ENCODE measurements around the gene SLC51A.
"Not testable (repeated sequence)": the region's sequence is repeated elsewhere in the genome, so short reads cannot be mapped to it uniquely, and the experiment has no call there.

The SLC51A gene

DNA sequence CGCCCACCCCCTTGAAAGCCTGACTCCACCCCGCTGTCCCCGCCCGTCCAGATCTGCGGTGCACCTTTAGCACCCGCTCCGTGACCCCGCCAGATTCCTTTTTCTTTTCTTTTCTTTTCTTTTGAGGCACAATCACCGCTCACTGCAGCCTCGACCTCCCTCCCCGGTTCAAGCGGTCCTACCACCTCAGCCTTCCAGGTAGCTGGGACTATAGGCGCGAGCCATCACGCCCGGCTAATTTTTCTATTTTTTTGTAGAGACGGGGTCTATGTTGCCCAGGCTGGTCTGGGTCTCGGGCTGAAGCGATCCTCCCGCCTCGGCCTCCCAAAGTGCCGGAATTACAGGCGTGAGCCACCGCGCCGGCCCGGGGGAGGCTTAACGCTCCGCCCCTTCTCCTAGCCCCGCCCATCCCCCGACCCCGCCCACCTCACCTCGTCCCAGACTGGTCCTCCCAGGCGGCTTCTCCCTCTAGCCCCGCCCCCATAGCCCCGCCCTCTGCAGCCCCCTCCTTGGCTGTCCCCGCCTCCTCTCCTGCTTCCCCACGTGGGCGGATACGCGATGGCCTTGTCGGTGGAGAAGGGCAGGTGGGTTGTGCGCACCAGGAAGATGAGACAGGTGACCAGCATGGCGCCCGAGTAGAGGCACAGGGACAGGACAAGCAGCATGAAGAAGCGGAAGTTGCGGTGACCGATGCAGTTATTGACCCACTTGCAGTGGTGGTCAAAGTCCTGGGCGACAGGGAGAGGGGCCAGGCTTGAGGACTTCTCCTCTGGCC lies 8.3 kb upstream of the SLC51A start:
- Histone ChIP-seq H3K27me3 (ENCODE audit: control insufficient read depth, insufficient read depth, low read length) (no peaks in the 10 kb centered on the region), H3K9me3 (ENCODE audit: control insufficient read depth, low read length) (no peaks in the 10 kb centered on the region), H3K27ac (no peak overlapping the region), H3K79me2 (no peaks in the 10 kb centered on the region), H3K9ac (no peak overlapping the region), H2AFZ (peak overlapping the region; percentile 46), H3K4me1 (no peaks in the 10 kb centered on the region), H3K36me3 (ENCODE audit: control insufficient read depth, insufficient read depth, low read length) (no peaks in the 10 kb centered on the region), H3K4me2 (ENCODE audit: low read length) (no peak overlapping the region), H3K4me3 (ENCODE audit: low read depth, low read length) (no peak overlapping the region)
- TF ChIP-seq, protein P1, sequence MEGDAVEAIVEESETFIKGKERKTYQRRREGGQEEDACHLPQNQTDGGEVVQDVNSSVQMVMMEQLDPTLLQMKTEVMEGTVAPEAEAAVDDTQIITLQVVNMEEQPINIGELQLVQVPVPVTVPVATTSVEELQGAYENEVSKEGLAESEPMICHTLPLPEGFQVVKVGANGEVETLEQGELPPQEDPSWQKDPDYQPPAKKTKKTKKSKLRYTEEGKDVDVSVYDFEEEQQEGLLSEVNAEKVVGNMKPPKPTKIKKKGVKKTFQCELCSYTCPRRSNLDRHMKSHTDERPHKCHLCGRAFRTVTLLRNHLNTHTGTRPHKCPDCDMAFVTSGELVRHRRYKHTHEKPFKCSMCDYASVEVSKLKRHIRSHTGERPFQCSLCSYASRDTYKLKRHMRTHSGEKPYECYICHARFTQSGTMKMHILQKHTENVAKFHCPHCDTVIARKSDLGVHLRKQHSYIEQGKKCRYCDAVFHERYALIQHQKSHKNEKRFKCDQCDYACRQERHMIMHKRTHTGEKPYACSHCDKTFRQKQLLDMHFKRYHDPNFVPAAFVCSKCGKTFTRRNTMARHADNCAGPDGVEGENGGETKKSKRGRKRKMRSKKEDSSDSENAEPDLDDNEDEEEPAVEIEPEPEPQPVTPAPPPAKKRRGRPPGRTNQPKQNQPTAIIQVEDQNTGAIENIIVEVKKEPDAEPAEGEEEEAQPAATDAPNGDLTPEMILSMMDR (IDR thresholded peaks at IDR 0.05) = no peak

GRCh38 chr3:196208942-196209695 lies 7.2 kb upstream of the SLC51A start:
- Histone ChIP-seq H3K27me3 (ENCODE audit: control insufficient read depth, insufficient read depth, low read length) (no peaks in the 10 kb centered on the region), H3K79me2 (no peaks in the 10 kb centered on the region), H3K27ac (no peak overlapping the region), H3K4me2 (ENCODE audit: low read length) (no peak overlapping the region), H3K9ac (no peak overlapping the region), H3K4me3 (ENCODE audit: low read depth, low read length) (no peak overlapping the region), H2AFZ (no peak overlapping the region), H3K36me3 (ENCODE audit: control insufficient read depth, insufficient read depth, low read length) (no peaks in the 10 kb centered on the region), H3K4me1 (no peaks in the 10 kb centered on the region), H3K9me3 (ENCODE audit: control insufficient read depth, low read length) (no peaks in the 10 kb centered on the region)
- TF ChIP-seq, protein P1 (IDR thresholded peaks at IDR 0.05) = no peak

- H3K9ac ChIP-seq, H3K27ac ChIP-seq: not testable (repeated sequence)
Observed at GRCh38 chr3:196209944-196210672, 6.2 kb upstream of the SLC51A start.

GRCh38 chr3:196210673-196211556 lies 5.4 kb upstream of the SLC51A start, which contains the start of gene ZDHHC19:
Gene ZDHHC19, minus strand, starts transcription at chr3:196211400. Its CDS starts 85 bp downstream, at chr3:196211315.
- TF ChIP-seq, protein P1 (IDR thresholded peaks at IDR 0.05) = no peak
- H3K4me3 ChIP-seq (ENCODE audit: low read depth, low read length) = no peak within 1 kb of the TSS
- no peaks in the 10 kb centered on the region for H3K9me3 ChIP-seq (ENCODE audit: control insufficient read depth, low read length)
- H3K79me2 ChIP-seq = no peaks in the 10 kb centered on the region
- no peaks in the 10 kb centered on the region for H3K27me3 ChIP-seq (ENCODE audit: control insufficient read depth, insufficient read depth, low read length)
- H2AFZ ChIP-seq = no peak within 1 kb of the TSS
- H3K4me1 ChIP-seq = peaks cover 3% of the 10 kb centered on the region
- H3K4me2 ChIP-seq (ENCODE audit: low read length) = no peak within 1 kb of the TSS
- H3K9ac ChIP-seq = no peak within 1 kb of the TSS
- H3K36me3 ChIP-seq (ENCODE audit: control insufficient read depth, insufficient read depth, low read length) = no peaks in the 10 kb centered on the region
- H3K27ac ChIP-seq = no peak within 1 kb of the TSS

More at GRCh38 chr3:196209944-196210672, 6.2 kb upstream of the SLC51A start:
- not testable (repeated sequence) for H2AFZ ChIP-seq; H3K4me2 ChIP-seq (ENCODE audit: low read length); H3K9me3 ChIP-seq (ENCODE audit: control insufficient read depth, low read length); H3K79me2 ChIP-seq; H3K36me3 ChIP-seq (ENCODE audit: control insufficient read depth, insufficient read depth, low read length); H3K4me1 ChIP-seq; H3K27me3 ChIP-seq (ENCODE audit: control insufficient read depth, insufficient read depth, low read length); H3K4me3 ChIP-seq (ENCODE audit: low read depth, low read length)

Data from parathyroid adenoma (tissue), 2 donors.